Right lobe of liver (tissue), 4 donors: ENCODE results near the gene UNC5B.

Experiments
- POLR2A ChIP-seq: fragments of 450-650 bp; IDR thresholded peaks from one replicate; pipeline ENCODE4 v1.6.1; 2017; ENCODE audit warnings: antibody characterized with exemption, mild to moderate bottlenecking
- TF ChIP-seq, protein P1 (sequence below), 4 donors: fragments of 200-600 bp in 3 of 4; fragments of 450-650 bp in 1 of 4; IDR thresholded peaks; one replicate each; pipeline versions ENCODE4 v1.5.1 to v1.8.0; 2016 to 2022; ENCODE audit warnings: antibody characterized with exemption in 4 of 4, mild to moderate bottlenecking in 2 of 4
- donor health status: DM: no; HTN: no; CAD: no.
- donor health status: DM: no; HTN: no; CAD: no.
- donor health status: DM: no; HTN: yes; CAD: no.

DNA sequence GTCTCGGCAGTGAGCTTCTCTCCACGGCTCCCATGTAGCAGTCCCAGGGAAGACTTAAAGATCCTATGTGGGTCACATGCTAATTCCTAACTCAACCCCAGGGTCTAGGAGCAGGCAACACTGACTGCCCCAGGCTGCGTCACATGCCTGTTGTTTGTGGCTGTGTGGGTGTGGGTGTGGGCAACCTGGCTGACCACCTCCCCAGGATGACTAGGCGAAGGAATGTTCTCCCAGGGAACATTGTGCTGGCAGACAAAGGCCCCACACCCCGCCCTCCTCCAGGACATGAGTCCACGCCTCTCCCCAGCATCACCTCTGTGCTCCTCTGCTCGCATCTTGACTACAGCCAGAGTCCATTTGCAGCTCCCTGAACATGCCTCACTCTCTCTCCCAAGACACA is 137.0 kb downstream of the UNC5B start:
- TF ChIP-seq, protein P1, sequence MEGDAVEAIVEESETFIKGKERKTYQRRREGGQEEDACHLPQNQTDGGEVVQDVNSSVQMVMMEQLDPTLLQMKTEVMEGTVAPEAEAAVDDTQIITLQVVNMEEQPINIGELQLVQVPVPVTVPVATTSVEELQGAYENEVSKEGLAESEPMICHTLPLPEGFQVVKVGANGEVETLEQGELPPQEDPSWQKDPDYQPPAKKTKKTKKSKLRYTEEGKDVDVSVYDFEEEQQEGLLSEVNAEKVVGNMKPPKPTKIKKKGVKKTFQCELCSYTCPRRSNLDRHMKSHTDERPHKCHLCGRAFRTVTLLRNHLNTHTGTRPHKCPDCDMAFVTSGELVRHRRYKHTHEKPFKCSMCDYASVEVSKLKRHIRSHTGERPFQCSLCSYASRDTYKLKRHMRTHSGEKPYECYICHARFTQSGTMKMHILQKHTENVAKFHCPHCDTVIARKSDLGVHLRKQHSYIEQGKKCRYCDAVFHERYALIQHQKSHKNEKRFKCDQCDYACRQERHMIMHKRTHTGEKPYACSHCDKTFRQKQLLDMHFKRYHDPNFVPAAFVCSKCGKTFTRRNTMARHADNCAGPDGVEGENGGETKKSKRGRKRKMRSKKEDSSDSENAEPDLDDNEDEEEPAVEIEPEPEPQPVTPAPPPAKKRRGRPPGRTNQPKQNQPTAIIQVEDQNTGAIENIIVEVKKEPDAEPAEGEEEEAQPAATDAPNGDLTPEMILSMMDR (IDR thresholded peaks at IDR 0.05) = no peak
- no peak for TF ChIP-seq POLR2A
